Midbrain (tissue), 1 donor: ENCODE measurements around the gene PGM1.
A peak's percentile ranks its signal among the peaks of the same experiment; 100 is the strongest.

ENCODE experiments used
- DNase-seq: peaks from one replicate; lab custom pipeline; 2025; lab: John Stamatoyannopoulos, UW

PGM1 gene

DNA sequence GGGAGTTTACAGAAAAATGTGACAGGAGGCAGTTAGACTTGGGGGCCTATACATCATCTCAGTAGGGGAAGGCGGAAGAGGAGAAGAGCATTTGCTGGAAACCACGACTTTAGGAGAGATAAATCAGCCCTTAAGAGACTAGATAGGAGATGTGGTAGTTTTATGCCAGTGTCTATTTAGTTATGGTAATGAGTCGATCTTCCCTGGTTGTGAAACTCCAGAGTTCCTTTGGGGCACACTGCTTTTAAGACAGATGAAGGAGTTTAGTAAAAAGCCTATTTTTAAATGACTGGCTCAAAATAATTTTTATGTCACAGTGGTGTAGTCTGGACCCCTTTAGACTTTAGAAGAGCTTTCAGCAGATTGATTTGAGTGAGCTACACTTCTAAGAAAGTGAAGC lies 7.8 kb downstream of the PGM1 start:
- DNase-seq, result no peak

DNA sequence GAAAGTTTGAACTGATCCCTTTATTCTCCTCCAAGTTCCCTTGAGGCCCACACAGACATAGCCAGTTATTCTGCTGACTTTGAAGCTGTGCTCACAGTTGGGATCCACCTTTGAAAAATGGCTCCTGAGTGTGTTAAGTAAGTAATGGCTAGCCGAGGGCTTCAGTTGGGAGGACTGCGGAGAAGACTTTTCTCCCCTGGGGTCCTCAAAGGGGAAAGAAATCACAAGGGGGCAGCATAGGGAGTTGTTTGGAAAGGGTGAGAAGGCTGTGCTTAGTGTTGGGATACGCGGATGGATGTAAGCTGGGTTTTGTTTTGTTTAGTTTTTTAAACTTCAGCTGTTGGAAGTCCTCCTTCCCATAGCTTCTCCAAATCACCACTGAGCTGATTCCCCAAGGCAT lies 8.3 kb downstream of the PGM1 start:
- no peak for DNase-seq

DNA sequence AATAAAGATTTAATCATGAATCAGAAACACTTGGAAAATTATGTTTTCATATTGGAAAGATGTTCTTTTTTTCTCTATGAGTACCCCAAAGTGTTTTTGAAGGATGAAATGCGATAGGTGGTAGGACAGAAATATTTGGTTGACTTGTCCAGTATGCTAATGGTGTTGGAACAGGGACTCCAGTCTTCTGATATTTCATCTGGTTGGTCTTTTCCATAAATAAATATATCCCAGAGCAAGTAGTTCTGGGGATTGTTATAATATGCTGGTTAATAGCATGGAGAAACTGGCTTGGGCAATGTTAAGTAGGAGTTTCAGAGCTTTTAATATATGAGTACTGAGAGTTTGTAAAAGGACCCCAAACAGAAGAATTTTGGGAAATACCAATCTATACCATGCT lies 8.7 kb downstream of the PGM1 start:
- no peak for DNase-seq

- DNase-seq, result no peak
Observed at GRCh38 chr1:63602629-63603028, 9.4 kb downstream of the PGM1 start.

- no peak for DNase-seq
Observed at GRCh38 chr1:63603810-63604209, 10.6 kb downstream of the PGM1 start.

- no peak for DNase-seq
Observed at GRCh38 chr1:63607322-63607721, 14.1 kb downstream of the PGM1 start.

DNA sequence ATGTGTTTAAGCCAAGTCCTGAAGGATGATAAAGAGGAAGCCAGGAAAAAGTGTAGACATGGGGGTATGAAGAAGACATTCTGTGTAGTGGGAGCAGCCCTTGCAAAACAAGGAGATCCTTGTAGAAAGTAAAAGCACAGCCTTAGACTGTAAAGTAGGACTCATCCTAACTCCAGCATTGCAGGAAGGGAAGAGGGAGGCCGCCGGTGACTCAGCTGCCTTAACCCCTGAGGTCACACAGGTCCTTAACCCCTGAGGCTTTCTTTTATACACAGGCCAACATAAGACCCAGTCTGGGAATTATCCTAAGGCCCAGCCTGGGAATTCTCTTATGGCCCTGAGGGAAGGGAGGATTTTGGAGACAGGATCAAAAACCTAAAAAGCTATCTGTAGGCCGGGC lies 18.0 kb downstream of the PGM1 start:
- no peak for DNase-seq

- DNase-seq, result no peak
Observed at GRCh38 chr1:63612564-63612963, 19.4 kb downstream of the PGM1 start.

GRCh38 chr1:63612971-63613370 lies 19.8 kb downstream of the PGM1 start:
- no peak for DNase-seq

DNA sequence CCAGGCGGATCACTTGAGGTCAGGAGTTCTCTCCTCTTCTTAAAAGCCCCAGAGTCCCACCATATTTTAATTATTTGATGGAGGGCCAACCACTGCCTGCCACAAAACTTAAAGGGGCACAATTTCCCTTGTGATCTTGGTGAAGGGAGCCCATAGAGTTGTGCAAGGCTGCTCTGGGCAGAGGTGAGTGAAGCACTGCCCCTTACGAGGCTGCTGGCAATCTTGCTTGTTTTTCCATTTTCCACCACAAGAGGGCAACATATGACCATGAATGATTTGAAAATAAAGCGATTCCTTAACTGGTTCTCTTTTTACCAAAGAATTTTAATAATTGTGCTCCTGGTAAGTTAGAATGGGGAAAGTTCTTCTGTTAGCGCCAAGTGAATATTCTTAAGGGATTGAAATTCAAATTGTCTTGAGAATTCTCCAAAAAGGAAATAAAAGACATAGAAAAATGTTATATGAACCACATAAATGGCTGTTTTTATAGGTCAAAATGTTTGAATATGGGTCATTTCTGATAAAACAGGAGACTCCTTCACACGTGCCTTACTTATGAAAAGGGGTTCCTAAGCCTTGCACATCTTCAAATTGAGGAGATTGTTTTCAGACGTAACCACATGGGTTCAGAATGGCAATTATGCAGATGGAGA lies 22.7 kb downstream of the PGM1 start:
- peak; percentile 86 for DNase-seq

DNA sequence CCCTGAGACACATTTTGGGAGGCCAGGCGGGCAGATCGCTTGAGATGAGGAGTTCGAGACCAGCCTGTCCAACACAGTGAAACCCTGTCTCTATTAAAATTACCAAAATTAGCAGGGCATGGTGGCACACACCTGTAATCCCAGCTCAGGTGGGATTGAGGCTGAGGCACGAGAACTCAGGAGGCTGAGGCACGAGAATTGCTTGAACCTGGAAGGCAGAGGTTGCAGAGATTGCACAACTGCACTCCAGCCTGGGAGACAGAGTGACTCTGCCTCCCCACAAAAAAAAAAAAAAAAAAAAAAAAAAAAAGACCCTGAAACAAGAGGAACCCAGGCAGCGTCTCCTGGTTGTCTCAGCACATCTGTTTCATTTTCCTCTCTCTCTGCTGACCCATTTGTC lies 24.2 kb downstream of the PGM1 start:
- DNase-seq, result no peak

DNA sequence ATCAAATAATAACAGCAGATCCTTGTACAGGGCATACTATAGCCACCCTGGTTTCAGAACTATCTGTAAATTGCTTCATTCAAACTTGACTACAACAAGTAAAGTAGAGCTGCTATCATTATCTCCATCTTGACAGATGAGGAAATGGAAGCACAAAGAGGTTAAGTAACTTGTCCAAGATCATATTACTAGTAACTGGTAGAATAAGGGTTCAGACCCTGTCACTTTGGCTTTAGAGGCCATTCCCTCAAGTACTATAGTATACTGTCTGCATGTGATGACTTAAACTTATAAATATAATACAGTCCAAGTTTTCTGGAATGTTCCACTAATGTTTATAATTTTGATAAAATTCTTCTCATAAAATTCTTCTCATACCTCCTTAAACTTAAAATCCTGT lies 24.8 kb downstream of the PGM1 start:
- no peak for DNase-seq

DNA sequence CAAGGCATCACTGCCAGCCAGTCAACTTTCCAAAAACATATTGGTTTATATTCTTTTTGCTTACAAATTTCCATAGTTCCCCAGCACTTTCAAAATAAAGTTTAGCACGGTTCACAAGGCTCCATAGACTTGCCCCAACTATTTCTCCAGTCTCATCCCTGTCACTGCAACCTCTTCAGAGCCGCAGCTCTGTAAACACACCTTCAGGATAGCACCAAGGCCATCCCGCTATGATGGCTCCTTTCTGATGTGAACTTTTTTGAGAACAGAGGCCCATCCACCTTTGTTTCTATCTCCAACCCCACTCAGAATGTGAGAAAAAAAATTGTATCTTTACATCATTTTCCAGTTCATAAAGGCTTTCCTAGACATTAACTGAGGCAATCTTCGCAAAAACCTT lies 26.3 kb downstream of the PGM1 start:
- no peak for DNase-seq

DNA sequence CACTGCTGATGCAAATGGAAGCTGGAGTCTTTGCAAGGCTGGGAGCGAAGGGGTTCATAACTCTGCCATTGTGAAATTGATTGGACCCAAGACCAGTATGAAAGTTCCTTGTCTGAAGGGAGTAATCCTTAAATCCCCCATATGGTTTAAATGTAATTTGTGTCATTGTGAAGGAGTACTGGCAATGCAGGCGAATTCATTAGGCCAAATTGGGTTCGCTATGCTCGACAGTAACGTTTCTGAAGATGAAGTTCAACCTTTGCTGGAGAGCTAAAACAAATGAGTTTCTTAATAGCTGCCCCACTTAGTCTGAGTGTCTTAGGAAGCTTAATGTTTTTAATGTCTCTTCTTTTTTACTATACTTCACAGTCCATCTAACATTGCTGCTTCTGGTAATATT lies 27.5 kb downstream of the PGM1 start:
- no peak for DNase-seq

- no peak for DNase-seq
Observed at GRCh38 chr1:63621075-63621474, 27.9 kb downstream of the PGM1 start.

DNA sequence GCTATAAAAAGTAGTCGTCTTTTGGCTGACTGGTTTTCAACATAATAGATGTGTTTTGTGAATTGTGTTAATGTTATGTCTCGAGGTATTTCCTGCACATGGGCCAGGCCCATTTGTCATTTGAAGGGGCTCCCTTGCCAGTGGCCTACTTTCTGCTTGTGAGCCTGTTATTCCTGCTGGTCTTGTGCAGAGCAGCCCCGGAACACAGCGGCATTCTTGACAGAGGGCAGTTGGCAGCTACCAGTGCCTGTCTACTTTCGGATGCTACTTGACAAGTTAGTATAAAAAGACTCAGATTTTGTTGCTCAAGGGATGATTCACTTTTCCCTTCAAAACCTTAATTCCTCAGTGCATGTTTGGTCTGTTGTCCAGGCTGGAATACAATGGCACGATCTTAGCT lies 28.5 kb downstream of the PGM1 start:
- DNase-seq, result no peak

DNA sequence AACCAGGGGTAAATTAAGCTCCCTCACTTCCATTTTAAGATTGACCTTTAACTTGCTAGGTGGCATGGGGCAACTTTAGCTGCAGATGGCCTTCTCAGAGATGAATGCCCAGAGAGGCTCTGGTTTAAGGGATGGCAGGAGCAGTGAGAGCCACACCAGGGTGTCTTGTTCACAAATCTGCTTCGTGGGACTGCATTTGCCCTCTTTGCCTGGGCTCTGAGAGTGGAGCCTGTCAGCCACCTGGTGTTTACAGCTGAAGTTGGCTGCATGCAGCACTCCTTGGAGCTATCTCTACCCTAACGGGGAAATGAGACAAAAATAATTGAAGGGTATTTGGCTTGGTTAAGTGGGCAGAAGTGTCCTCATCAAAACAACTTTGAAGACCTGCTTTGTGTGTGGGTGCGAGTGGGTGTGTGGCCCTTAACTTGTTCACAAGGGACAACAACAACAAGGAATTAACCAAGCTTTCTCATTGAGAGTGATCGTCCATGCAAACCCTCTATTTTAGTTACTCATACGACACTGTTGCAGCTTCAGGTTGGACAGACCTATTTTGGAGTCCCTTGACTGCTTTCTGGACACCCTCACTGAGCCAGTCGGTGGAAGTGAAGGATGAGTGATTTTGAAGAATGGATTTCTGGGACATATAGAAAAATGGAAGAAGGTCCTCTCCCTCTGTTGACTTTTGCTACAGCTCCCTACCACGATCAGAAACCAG lies 29.8 kb downstream of the PGM1 start:
- DNase-seq, result no peak

GRCh38 chr1:63623952-63624351 lies 30.7 kb downstream of the PGM1 start:
- no peak for DNase-seq

- no peak for DNase-seq
Observed at GRCh38 chr1:63624911-63625310, 31.7 kb downstream of the PGM1 start.

DNA sequence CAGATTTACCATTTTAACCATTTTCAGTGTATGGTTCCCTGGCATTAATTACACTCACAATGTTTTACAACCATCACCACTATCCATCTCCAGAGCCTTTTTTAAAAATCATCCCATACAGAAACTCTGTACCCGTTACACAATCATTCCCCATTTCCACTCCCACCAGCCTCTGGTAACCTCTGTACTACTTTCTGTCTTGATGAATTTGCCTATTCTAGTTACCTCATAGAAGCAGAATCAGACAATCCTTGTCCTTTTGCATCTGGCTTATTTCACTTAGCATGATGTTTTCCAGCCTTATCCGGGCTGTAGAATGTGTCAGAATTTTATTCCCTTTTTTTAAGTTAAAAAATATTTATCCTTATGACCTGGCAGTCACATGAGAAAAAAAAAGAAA lies 33.0 kb downstream of the PGM1 start:
- no peak for DNase-seq

DNA sequence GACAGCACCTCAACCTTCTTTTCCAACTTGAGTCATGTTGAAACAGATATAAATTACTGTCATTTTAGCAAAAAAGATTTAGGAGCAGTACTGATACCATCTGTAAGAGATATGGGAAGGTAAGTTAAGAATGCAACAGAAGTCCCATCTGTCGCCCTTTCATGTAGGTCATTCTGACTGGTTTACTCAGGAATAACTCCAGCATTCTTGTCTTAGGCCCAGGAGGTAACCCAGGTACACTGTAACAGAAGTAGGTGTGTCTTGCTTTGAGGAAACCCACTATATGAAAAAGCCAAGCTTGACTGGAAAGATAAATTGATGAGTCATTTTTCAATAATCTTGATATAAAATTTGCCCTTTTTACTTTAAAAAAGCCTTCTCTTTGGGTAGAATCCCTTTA lies 35.4 kb downstream of the PGM1 start:
- no peak for DNase-seq

DNA sequence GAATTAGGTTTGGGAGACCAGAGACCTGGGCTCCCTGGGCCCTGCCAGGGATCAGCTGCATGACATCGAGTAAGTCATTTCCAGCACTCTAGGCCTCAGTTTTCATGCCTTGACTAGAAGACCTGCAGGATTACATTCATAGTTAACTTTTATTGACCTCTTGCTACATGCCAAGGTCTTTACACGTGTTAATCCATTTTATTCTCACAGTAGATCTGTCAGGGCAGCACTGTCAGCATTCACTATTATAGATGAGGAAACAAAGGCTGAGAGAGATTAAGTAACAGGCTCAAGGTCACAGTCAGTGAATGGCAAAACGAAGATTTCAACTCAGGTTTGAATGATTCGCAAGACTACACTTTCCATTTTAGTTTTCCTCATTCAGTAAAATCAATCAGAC lies 37.0 kb downstream of the PGM1 start:
- DNase-seq, result no peak

DNA sequence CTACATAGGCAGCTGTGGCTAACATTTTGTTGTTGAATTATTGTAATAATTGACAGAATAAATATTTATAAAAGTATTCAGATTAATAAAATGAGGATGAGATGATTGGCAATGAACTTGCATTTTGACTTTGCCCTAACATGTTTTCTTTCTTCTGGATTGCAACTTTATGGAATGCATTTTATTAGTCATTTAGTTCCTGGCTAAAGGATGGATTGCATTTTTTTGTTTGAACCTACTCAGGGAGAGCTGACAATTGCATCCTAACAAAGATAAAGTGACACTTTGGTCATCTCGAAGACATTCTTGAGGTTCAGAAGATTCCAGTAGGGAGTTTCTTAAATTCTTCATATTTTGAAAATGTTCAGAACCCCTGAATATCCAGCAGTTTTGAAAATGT lies 37.5 kb downstream of the PGM1 start:
- no peak for DNase-seq

- DNase-seq, result no peak
Observed at GRCh38 chr1:63632110-63632509, 38.9 kb downstream of the PGM1 start.
